Uterus (tissue), 4 donors: Measurements from ENCODE around the gene SCCPDH. TPM values are rescaled to one million over a fixed set of nuclear protein-coding genes. Genes with fewer than 3 reads are reported as not detected.

Source experiments
- DNase-seq, 2 donors: peaks; one replicate each; pipeline ENCODE4 v3.0.0-alpha.2; 2019 to 2020
- H3K27ac ChIP-seq, 2 donors: fragments of 200-600 bp; sonication (generic); 1 replicate in 1 of 2; 2 replicates in 1 of 2; pipeline ENCODE4 v1.5.1; 2016 to 2018
- H3K27me3 ChIP-seq, 2 donors: fragments of 200-600 bp; sonication (generic); one replicate each; pipeline ENCODE4 v1.5.1; 2018 to 2019; ENCODE audit warnings: control low read depth in 1 of 2
- H3K36me3 ChIP-seq, 2 donors: fragments of 200-600 bp; sonication (generic); one replicate each; pipeline ENCODE4 v1.5.1; 2019; ENCODE audit warnings: control low read depth in 1 of 2
- H3K4me1 ChIP-seq, 2 donors: fragments of 200-600 bp; sonication (generic); one replicate each; pipeline ENCODE4 v1.5.1; 2018 to 2019; ENCODE audit warnings: control low read depth in 1 of 2
- H3K4me3 ChIP-seq, 2 donors: fragments of 200-600 bp; sonication (generic); 1 replicate in 1 of 2; 2 replicates in 1 of 2; pipeline ENCODE4 v1.5.1; 2018 to 2019; ENCODE audit warnings: mild to moderate bottlenecking in 1 of 2
- H3K9me3 ChIP-seq, 2 donors: fragments of 200-600 bp; sonication (generic); one replicate each; pipeline ENCODE4 v1.5.1; 2019; ENCODE audit warnings: control low read depth in 1 of 2
- CTCF ChIP-seq, 4 experiments: fragments of 200-600 bp in 2 of 4; fragments of 450-650 bp in 2 of 4; sonication (generic) in 2 of 4; IDR thresholded peaks; one replicate each; pipeline ENCODE4 v1.5.1; 2016 to 2019; ENCODE audit warnings: antibody characterized with exemption in 4 of 4, mild to moderate bottlenecking in 2 of 4, moderate library complexity in 1 of 4
- POLR2A ChIP-seq, 2 donors: fragments of 450-650 bp; IDR thresholded peaks; one replicate each; pipeline ENCODE4 v1.6.1; 2016; ENCODE audit warnings: antibody characterized with exemption in 2 of 2, mild to moderate bottlenecking in 1 of 2, moderate library complexity in 1 of 2
- intact Hi-C: fragments of 100-400 bp; cut with DNase I; formaldehyde crosslinking; loops from one replicate; pipeline ENCODE4 v1.15.1; 2023; ENCODE audit warnings: low total_unique reads
- total RNA-seq, 4 donors: library from RNA; depleted of rRNA in 3 of 4; stranded (reverse); fragments of >200 nt in 3 of 4; gene quantifications; one replicate each; pipeline versions ENCODE4 v1.1.0 to v1.2.4, GENCODE V29; 2014 to 2023
- donor health status: DM: yes; HTN: yes; CAD: no.

The SCCPDH gene
- total RNA-seq, 4 donors from 2014 or later: 12.9 to 53.4 (median 22.1) TPM

GRCh38 chr1:246786606-246787238 lies 62.5 kb downstream of the SCCPDH start:
- no peak for TF ChIP-seq CTCF (IDR thresholded peaks at IDR 0.05)
- no peak for TF ChIP-seq POLR2A (IDR thresholded peaks at IDR 0.05)
- Histone ChIP-seq H3K4me3 (no peak overlapping the region), H3K9me3 (no peaks in the 10 kb centered on the region), H3K27ac (no peak overlapping the region), H3K4me1 (peaks cover 0 to 8% of the 10 kb centered on the region in 2 donors), H3K36me3 (no peaks in the 10 kb centered on the region), H3K27me3 (no peaks in the 10 kb centered on the region)
- intact Hi-C loops: no loop called here
- DNase-seq: no peak

- no peak for DNase-seq
- H3K4me3 ChIP-seq: no peak overlapping the region
- intact Hi-C loops: no loop called here
- H3K4me1 ChIP-seq: peaks cover 0 to 8% of the 10 kb centered on the region in 2 donors
- TF ChIP-seq CTCF (IDR thresholded peaks at IDR 0.05) (no peak), POLR2A (IDR thresholded peaks at IDR 0.05) (no peak)
- no peaks in the 10 kb centered on the region for H3K27me3 ChIP-seq
- H3K27ac ChIP-seq: no peak overlapping the region
- no peaks in the 10 kb centered on the region for H3K9me3 ChIP-seq
- H3K36me3 ChIP-seq: no peaks in the 10 kb centered on the region
Measured at GRCh38 chr1:246787781-246788513, 63.7 kb downstream of the SCCPDH start.

GRCh38 chr1:246788895-246789338 lies 64.7 kb downstream of the SCCPDH start:
- intact Hi-C loops: no loop called here
- H3K4me3 ChIP-seq: peak overlapping the region; percentile 28 to 31
- H3K4me1 ChIP-seq: peaks cover 0 to 8% of the 10 kb centered on the region in 2 donors
- TF ChIP-seq CTCF (IDR thresholded peaks at IDR 0.05): no peak
- TF ChIP-seq POLR2A (IDR thresholded peaks at IDR 0.05): no peak
- H3K36me3 ChIP-seq: no peaks in the 10 kb centered on the region
- no peak overlapping the region for H3K27ac ChIP-seq
- no peaks in the 10 kb centered on the region for H3K9me3 ChIP-seq
- DNase-seq: no peak
- no peaks in the 10 kb centered on the region for H3K27me3 ChIP-seq

- intact Hi-C loops: no loop called here
- Histone ChIP-seq H3K9me3 (no peaks in the 10 kb centered on the region), H3K4me1 (peaks cover 0 to 8% of the 10 kb centered on the region in 2 donors), H3K4me3 (peak overlapping the region in 1 of 2 donors; percentile 31), H3K27me3 (no peaks in the 10 kb centered on the region), H3K36me3 (no peaks in the 10 kb centered on the region), H3K27ac (no peak overlapping the region)
- no peak for DNase-seq
- TF ChIP-seq CTCF (IDR thresholded peaks at IDR 0.05): no peak
- no peak for TF ChIP-seq POLR2A (IDR thresholded peaks at IDR 0.05)
Measured at GRCh38 chr1:246789454-246790339, 65.5 kb downstream of the SCCPDH start.
